ENCODE measurements around the gene TMEM238L.
A peak's percentile ranks its signal among the peaks of the same experiment; 100 is the strongest.
"Not testable (repeated sequence)": the region's sequence is repeated elsewhere in the genome, so short reads cannot be mapped to it uniquely, and the experiment has no call there.

The TMEM238L gene, protein sequence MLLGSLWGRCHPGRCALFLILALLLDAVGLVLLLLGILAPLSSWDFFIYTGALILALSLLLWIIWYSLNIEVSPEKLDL

DNA sequence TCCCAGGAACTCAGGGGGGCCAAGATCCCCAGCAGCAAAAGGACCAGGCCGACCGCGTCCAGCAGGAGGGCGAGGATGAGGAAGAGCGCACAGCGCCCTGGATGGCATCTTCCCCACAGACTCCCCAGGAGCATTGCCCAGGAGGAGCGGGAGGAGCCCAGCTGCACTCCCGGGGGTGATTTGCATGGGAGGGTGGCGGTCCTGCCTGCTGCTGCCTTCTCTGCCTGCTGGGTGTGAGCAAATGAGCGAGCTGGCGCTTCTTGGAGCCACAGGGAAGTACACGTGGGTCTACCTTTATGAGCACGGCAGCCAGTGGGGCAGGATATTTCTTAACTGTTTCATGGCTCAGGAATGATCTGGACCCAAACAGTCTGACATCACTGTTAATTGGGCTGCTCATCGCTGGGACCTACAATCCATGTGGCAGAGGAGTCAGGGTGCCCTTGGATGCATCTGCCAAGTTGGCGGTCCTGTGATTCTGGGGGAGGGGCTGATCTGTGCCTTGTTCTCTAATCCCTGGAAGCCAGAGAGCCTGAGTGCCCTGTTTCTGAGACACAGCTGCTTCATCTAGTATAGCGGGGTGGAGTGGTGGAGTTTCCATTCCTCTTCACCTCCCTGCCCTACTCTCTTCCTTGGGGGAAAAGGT lies at the start of gene TMEM238L:
Gene TMEM238L (minus strand): TSS at position 270 of the 646 bp plus-strand sequence. CDS start 136 bp downstream, at position 134.
- no peak within 1 kb of the TSS for H3K27ac ChIP-seq
- no peak within 1 kb of the TSS for H3K4me3 ChIP-seq (ENCODE audit: low read depth in 1 of 2, low read length in 1 of 2)
- TF ChIP-seq, protein P1, sequence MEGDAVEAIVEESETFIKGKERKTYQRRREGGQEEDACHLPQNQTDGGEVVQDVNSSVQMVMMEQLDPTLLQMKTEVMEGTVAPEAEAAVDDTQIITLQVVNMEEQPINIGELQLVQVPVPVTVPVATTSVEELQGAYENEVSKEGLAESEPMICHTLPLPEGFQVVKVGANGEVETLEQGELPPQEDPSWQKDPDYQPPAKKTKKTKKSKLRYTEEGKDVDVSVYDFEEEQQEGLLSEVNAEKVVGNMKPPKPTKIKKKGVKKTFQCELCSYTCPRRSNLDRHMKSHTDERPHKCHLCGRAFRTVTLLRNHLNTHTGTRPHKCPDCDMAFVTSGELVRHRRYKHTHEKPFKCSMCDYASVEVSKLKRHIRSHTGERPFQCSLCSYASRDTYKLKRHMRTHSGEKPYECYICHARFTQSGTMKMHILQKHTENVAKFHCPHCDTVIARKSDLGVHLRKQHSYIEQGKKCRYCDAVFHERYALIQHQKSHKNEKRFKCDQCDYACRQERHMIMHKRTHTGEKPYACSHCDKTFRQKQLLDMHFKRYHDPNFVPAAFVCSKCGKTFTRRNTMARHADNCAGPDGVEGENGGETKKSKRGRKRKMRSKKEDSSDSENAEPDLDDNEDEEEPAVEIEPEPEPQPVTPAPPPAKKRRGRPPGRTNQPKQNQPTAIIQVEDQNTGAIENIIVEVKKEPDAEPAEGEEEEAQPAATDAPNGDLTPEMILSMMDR (IDR thresholded peaks at IDR 0.05) = no peak
- no peaks in the 10 kb centered on the region for H3K9me3 ChIP-seq
- H3K36me3 ChIP-seq = no peaks in the 10 kb centered on the region
- no peaks in the 10 kb centered on the region for H3K27me3 ChIP-seq
- H3K4me1 ChIP-seq (ENCODE audit: control insufficient read depth in 1 of 2, insufficient read depth in 1 of 2, low read depth in 1 of 2, low read length in 1 of 2) = no peaks in the 10 kb centered on the region

DNA sequence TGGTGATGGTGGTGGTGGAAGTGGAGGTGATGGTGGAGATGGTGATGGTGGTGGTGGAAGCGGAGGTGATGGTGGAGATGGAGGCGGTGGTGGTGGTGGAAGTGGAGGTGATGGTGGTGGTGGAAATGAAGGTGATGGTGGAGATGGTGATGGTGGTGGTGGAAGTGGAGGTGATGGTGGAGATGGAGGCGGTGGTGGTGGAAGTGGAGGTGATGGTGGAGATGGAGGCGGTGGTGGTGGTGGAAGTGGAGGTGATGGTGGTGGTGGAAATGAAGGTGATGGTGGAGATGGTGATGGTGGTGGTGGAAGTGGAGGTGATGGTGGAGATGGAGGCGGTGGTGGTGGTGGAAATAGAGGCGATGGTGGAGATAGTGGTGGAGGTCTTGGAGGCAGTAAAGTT lies 42.7 kb upstream of the TMEM238L start:
- not testable (repeated sequence) for H3K27ac ChIP-seq; H3K36me3 ChIP-seq; H3K4me3 ChIP-seq (ENCODE audit: low read depth in 1 of 2, low read length in 1 of 2); H3K27me3 ChIP-seq; H3K9me3 ChIP-seq; H3K4me1 ChIP-seq (ENCODE audit: control insufficient read depth in 1 of 2, insufficient read depth in 1 of 2, low read depth in 1 of 2, low read length in 1 of 2)

DNA sequence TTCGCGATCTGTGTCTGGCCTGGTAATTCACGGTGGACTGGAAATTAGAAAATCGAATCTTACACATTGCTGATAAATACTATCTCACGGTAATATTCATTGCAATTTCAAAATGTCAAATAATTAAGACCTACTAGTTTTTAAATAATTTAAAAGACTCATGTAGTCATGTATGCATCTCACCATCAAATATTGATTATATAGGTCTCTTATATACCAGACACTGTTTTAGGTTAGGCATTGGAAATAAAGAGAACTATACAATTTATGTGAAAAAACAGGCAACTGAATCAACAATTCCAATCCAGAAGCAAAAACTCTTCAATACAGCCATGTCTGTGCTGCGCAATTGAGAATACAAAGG lies 41.5 kb upstream of the TMEM238L start:
- Histone ChIP-seq H3K27ac (no peak overlapping the region), H3K27me3 (peaks cover 5% of the 10 kb centered on the region), H3K4me3 (ENCODE audit: low read depth in 1 of 2, low read length in 1 of 2) (no peak overlapping the region), H3K9me3 (no peaks in the 10 kb centered on the region), H3K4me1 (ENCODE audit: control insufficient read depth in 1 of 2, insufficient read depth in 1 of 2, low read depth in 1 of 2, low read length in 1 of 2) (peaks cover 4 to 9% of the 10 kb centered on the region in 2 experiments), H3K36me3 (no peaks in the 10 kb centered on the region)
- TF ChIP-seq, protein P1 (IDR thresholded peaks at IDR 0.05) = no peak

DNA sequence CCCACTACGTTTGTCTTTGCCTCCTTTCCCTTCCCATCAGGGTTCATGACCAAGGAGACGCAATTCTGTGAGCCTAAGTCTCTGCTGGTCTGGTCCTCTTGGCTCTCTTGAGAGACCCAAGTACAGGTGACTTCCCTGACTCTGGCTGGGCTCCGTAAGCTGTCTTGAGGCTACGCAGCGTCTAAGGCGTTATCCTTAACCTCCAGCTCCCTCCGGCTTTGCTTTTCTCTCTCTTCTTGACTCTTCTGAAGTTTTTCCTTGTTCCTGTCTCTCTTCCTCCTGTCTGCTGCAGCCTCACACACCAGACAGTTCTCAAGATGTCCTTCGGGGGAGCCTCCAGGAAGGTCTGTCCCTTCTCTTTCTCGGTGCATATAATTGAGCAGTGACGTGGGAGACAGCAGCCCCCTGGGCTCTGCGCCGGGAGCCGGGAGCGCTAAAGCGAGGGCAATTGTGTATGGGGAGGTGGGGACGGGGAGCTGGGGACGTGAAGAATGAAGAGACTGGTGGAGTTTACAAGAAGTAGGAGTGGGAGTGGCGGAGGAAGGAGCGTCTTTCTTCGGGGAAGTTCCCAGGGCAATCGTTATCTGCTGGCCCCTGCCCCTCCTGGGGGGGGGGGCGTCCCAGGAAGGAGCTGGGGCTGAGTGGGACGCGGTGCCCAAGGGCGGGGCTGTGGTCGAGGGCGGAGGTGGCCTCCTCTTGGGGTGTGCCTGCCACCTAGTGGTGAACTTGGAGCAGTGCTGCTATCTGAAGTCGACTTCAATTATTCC lies 40.9 kb upstream of the TMEM238L start:
- H3K27me3 ChIP-seq = peaks cover 5% of the 10 kb centered on the region
- TF ChIP-seq, protein P1 (IDR thresholded peaks at IDR 0.05) = peak; percentile 81

DNA sequence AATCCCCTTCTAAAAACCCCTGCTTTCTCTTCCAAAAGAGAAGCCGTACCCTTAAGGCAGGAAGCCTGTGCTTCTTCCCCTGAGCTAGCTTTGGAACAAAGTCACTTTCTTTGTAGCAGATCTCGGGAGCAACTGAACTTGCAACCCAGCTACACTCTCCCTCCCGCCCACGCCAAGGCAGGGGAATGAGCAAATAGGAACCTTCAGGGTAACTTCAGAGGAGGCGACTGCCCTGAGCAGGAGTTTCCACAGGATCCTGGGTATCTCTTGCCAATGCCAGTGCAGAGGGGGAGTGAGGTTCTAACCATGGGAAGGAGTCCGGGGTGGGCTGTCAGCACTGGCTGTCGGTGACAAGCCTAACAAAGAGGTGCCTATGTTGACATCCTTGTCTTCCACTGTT lies 39.9 kb upstream of the TMEM238L start:
- H3K36me3 ChIP-seq = no peaks in the 10 kb centered on the region
- no peak overlapping the region for H3K4me3 ChIP-seq (ENCODE audit: low read depth in 1 of 2, low read length in 1 of 2)
- H3K4me1 ChIP-seq (ENCODE audit: control insufficient read depth in 1 of 2, insufficient read depth in 1 of 2, low read depth in 1 of 2, low read length in 1 of 2) = peaks cover 4 to 9% of the 10 kb centered on the region in 2 experiments
- H3K27me3 ChIP-seq = peaks cover 5% of the 10 kb centered on the region
- no peaks in the 10 kb centered on the region for H3K9me3 ChIP-seq
- TF ChIP-seq, protein P1 (IDR thresholded peaks at IDR 0.05) = no peak
- no peak overlapping the region for H3K27ac ChIP-seq

More for the DNA sequence above, 40.9 kb upstream of the TMEM238L start:
- Histone ChIP-seq H3K9me3 (no peaks in the 10 kb centered on the region), H3K36me3 (no peaks in the 10 kb centered on the region), H3K4me1 (ENCODE audit: control insufficient read depth in 1 of 2, insufficient read depth in 1 of 2, low read depth in 1 of 2, low read length in 1 of 2) (peaks cover 4 to 9% of the 10 kb centered on the region in 2 experiments), H3K27ac (no peak overlapping the region), H3K4me3 (ENCODE audit: low read depth in 1 of 2, low read length in 1 of 2) (peak overlapping the region in 1 of 2 experiments; percentile 24)

DNA sequence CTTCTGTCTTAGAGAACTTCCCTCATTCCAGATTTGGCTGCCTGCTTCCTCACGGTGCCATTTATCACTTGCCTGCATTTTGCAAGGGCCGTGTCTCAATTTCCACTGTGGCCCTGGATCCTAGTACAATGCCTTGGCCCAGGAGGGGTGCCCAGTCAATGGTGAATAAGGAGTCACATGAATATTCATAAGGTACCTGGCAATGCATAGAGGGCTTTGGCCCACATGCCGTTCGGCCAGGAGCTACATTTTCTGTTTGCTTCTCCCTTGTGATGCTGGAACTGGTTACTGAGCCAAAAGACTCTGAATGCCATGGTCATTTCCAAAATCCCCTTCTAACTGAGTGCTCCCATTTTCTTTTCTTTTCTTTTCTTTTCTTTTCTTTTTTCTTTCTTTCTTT lies 38.8 kb upstream of the TMEM238L start:
- Histone ChIP-seq H3K9me3 (no peaks in the 10 kb centered on the region), H3K36me3 (no peaks in the 10 kb centered on the region), H3K4me3 (ENCODE audit: low read depth in 1 of 2, low read length in 1 of 2) (no peak overlapping the region), H3K4me1 (ENCODE audit: control insufficient read depth in 1 of 2, insufficient read depth in 1 of 2, low read depth in 1 of 2, low read length in 1 of 2) (peaks cover 4 to 9% of the 10 kb centered on the region in 2 experiments), H3K27ac (no peak overlapping the region), H3K27me3 (peaks cover 5% of the 10 kb centered on the region)
- TF ChIP-seq, protein P1 (IDR thresholded peaks at IDR 0.05) = no peak
